Putamen (tissue), 1 donor: ENCODE results near the gene PDE4C.

Experiments used
- DNase-seq: peaks from one replicate; pipeline ENCODE4 v3.0.0-alpha.2; 2016; ENCODE audit warnings: low spot score

PDE4C gene

DNA sequence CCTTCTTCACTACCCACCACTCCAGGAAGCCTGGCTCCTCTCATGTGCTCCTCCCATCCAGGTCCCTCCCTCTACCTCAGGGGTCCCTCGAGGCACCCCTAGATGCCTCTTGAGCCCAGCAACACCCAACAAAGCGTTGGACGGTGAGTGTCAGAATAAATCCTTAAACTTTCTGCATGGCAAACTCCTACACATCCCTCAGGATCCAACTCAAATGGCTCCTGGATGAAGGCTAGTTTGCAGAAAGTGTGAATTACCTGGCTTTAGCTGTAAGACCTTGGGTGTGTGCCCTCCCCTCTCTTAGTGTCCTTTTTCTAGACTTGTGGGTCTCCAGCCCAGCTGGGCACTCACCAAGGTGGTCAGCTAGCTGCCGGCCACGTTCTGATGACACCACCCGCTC is 27.9 kb downstream of the PDE4C start:
- no peak for DNase-seq

DNA sequence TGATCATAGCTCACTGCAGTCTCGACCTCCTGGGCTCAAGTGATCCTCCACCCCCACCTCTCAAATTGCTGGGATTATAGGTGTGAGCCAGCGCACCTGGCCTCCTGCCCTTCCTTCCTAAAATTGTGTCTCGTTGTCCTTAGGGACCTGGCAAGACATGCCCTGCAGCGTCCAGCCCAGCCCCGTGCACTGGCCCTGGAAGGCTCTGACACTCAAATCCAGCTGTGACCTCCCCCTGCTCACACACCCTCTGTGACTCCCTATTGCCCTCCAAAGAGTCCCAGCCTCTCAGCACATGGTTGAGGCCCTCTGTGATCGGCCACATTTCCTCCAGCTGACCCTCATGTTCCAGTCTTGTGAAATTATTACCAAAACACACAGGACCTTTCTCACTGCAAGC is 28.3 kb downstream of the PDE4C start:
- no peak for DNase-seq

DNA sequence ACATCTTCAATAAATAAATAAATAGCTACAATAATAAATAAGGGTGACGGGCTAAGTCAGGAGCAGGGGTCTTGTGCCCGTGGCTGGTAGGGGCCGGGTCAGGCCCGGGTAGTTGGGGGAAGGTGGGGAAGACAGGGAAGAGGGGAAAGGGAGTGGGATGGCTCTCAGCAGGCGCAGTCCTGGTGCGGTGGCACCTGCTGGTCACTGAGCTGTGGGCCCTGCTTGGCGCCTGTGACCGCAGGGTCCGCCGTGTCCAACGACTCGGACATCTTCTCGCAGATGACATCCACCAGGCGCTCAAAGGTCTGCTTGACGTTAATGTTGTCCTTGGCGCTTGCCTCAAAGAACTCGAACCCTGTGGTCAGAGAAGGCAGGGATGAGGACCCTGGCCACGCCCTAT is 28.9 kb downstream of the PDE4C start:
- no peak for DNase-seq

DNA sequence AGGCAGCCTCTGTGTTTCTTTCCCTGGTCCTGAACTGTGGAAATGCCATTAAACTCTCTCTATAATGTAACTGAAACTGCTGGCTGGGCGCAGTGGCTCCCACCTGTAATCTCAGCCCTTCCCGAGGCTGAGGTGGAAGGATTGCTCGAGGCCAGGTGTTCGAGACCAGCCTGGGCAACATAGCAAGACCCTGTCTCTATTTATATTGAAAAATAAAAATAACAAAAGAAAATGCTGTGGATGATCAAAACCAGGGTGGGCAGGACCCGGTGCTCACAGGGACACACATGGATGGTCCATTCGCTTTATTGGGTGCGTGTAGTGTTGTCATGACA is 29.8 kb downstream of the PDE4C start:
- DNase-seq, result no peak

DNA sequence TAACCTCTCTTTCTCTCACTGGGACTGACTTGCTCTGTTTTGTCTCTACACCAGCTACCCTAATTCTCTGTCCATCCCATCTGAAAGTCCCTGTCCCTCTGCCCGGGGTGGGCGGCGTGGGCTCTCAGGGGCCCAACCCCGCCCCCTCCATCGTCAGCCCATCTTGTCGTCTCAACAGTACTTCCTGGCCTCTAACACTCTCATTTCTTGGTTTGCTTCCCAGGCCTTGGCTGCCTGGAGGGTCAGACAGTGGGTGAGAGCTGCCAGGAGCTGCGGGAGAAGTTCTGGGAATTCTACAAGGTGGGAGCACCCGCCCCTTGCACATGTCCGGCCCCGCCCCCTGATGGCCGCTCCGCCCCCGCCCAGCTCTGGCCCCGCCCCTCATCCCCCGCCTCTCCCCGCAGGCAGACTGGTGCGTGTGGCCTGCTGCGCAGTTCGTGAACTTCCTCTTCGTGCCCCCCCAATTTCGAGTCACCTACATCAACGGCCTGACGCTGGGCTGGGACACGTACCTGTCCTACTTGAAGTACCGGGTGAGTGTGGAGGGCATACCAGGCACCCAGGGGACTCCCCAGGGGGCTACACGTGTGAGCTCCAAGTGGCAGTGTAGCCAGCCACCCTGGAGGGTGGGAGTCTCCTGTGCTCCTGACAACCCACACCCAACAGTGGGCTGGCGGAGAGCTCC is 31.5 kb downstream of the PDE4C start:
- no peak for DNase-seq

DNA sequence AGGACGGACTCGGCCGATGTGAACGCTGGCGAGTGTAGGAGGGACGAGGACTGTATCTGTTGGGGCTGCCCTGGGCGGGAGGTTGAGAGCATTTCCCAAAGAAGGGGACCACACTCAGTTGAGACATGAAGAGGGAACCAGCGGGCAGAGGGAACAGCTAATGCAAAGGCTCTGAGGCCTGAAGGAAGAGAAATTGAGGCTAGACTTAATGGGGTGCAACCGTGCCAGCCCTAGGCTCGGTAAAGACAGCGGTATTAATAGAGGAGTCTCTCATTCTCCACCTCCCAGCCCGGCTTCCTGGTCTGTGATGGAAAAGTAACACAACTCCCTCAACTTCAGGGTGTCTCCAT is 32.1 kb downstream of the PDE4C start:
- no peak for DNase-seq

DNA sequence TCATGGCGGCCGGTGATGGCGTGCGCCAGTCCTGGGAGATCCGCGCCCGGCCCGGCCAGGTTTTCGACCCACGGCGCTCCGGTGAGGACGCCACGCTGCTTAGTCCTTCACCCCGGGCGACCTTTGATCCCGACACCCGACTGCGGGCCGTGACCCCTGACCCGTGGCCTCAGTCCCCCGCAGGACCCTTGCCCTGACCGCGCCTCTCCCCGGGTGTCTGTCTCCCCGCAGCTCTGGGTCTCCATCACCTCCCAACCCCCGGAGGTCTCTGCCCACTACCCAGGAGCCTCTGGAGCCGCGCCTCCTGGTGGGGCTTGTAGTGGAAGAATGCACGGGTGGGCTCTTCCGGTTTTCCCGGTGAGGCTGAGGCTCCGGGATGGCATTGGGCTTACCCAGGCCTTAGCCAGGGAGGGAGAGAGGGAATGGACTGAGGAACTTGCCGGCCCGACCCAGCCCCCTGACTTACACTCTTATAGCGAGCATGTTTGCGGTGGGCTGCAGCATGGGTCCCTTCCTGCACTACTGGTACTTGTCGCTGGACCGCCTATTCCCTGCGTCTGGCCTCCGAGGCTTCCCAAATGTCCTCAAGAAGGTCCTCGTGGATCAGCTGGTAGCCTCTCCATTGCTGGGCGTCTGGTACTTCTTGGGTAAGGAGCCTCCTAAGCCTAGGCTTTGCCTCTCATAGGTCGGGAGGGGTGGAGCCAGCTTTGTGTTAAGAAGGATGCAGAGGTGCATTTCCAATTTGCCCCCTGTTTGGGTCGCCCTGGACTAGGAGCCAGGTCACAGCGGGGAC is 32.7 kb downstream of the PDE4C start:
- no peak for DNase-seq

DNA sequence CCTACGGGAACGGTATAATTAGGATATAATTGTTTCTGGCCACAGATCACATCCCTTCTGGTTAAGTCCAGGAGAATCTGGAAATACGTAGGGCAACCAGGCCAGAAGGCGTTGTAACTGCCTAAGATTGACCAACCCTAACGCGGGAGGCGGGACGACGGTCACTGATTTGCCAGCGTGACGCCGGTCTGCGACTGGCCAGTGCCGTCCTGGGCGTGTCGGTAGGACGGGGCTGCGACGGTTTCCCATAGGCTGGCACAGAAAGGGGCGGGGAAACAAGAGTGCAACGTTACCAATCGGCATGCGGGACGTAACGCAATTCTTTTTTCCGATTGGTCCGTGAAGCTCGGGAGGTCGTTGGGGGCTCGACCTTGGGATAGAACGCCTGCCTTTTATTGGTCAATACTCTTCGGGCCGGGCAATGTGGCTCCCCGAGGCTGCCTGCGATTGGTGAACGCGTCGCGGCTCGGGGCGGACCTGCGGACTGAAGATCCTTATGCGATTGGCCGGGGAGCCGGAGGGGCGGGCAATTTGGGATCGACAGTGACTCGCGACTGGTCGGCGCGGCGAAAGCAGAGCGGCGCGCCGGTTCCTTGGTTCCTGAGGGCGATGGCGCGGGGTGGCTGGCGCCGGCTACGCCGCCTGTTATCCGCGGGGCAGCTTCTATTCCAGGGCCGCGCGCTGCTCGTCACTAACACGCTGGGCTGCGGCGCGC is 33.4 kb downstream of the PDE4C start, which contains the start of gene MPV17L2:
Gene MPV17L2, plus strand, starts transcription at position 546 of the 715 bp plus-strand sequence. Its CDS starts 64 bp downstream, at position 610.
- DNase-seq, result peak; percentile 100

DNA sequence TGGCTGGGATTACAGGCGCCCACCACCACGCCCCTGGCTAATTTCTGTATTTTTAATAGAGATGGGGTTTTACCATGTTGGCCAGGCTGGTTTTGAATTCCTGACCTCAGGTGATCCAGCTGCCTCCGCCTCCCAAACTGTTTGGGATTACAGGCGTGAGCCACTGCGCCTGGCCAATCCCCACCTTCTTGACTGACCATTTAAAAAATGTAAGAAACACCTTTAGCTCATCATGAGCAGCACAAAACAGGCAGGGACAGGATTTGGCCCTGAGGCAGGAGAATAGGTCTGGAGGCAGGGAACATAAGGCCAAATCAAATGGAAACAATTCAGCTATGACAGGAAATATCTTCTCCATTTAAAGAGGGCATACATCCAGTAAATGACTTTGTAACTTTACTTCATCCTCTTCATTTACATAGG is 34.6 kb downstream of the PDE4C start:
- no peak for DNase-seq

DNA sequence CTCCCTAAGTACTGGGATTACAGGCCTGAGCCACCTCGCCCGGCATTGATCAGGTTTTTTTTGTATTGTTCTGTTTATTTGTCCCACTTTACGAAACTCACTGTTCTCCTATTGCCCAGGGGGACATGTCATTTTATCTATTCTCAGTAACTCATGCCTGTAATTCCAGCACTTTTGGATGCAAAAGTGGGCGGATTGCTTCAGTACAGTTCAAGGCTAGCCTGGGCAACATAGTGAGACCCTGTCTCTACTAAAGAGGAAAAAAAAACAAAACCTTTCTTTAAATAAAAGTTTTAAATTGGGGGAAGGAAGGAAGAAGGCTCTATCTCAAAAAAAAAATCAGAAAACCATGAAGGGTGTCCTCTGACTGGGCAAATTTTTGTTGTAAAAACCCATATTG is 36.0 kb downstream of the PDE4C start:
- DNase-seq, result no peak

DNA sequence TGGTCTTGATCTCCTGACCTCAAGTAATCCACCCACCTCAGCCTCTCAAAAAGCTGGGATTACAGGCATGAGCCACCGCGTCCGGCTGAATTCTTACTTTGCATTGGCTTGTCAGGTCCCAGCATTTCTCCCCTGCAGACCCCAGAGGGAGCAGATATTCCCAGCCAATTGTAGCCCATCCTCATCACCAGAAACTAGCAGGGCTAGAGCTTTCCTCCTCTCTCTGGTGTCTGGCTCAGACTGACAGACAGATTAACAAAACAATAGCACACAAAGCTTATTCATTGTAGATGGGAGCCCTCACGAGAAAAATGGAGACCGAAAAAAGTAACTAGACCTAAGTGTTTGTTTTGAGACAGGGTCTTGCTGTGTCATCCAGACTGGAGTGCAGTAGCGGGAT is 40.7 kb downstream of the PDE4C start:
- DNase-seq, result no peak

DNA sequence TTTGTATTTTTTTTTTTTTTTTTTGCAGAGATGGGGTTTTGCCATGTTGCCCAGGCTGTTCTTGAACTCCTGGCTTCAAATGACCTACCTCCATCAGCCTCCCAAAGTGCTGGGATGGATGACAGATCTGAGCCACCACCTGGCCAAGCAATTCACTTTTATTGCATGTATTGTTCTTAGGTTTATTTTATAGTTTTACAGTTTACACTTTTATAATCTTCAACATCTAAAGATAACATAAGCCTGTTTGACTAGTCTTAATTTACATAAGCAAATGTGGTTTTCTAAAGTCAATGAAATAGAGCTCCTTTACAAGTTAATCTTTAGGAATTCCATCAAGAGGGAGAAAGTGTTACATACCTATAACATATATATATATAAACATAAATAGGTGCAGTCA is 42.7 kb downstream of the PDE4C start:
- no peak for DNase-seq

DNA sequence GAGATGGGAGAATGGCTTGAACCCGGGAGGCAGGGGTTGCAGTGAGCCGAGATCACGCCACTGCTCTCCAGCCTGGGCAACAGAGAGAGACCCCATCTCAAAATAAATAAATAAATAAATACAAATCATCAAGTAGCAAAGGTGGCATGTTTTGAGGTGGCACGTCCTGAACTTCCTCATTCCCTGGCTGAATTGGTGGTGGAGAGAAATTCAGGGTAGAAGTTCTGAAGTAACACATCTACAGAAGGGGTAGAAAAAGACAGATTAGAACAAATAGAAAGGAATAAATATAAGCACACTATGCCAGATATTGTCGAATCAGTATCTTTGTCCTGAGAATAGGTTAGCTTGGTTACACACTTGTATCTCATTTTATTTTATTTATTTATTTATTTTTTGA is 46.3 kb downstream of the PDE4C start:
- no peak for DNase-seq

DNA sequence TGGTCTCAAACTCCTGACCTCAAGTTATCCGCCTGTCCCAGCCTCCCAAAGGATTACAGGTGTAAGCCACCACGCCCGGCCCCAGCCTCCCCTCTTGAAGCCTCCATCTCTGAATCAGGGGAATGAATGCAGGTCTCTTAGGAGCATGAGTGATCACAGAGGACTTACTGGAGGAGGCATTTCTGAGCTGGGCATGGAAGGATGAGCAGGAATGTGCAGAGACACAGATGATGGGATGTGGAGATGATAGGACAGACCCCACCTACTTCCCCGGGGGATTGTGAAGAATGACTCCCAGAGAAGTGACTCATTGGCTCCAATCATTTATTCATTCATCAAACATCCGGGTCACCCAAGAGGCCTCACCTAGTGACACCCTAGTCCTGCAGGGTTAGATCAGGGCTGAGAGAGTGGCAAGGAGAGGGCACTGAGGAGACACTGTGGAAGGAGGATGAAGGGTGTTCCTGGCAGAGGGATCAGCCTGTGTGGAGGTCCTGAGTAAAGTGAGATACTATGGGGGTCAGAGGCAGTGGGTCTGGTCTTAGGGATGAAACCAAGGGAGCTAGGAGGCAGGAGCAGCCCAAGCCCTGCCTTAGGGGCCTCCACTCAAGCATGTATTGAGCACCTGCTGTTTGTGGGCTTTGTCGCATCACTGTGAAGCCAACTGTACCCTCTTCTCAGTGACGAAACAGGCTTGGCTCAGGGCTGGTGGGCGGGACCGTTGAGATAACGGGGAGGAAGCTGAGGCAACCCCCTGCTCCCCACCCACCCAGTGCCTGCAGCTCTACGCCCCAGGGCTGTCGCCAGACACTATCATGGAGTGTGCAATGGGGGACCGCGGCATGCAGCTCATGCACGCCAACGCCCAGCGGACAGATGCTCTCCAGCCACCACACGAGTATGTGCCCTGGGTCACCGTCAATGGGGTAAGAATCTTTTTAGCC is 49.6 kb downstream of the PDE4C start:
- DNase-seq, result no peak

DNA sequence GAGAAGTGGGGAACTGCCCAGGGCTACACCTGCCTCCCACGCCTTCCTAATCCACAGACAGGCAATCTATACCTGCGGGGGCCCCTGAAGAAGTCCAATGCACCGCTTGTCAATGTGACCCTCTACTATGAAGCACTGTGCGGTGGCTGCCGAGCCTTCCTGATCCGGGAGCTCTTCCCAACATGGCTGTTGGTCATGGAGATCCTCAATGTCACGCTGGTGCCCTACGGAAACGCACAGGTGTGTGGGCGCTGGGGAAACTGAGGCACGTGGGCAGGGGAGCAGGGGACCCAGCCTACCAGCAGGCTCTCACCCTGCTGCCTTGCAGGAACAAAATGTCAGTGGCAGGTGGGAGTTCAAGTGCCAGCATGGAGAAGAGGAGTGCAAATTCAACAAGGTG is 51.3 kb downstream of the PDE4C start:
- no peak for DNase-seq
